Endothelial cell of umbilical vein (primary cell): ENCODE data around the gene RNF183. TPM values are rescaled to one million over a fixed set of nuclear protein-coding genes. Genes with fewer than 3 reads are reported as not detected.

Experiments used
- BruUV-seq: library from RNA; stranded (reverse); fragments of 400-500 nt; replicated peaks from 2 replicates; lab custom pipeline; 2021; lab: Mats Ljungman, UMichigan
- CTCF ChIA-PET: fragments of 300-600, 350-600 bp; sonication (Branson Sonifier 250); formaldehyde crosslinking; loops from one replicate; lab custom pipeline; 2021; ENCODE audit warnings: antibody characterized with exemption, inconsistent platforms; lab: Charles Lee
- POLR2A ChIA-PET: fragments of 300-600, 350-600 bp; sonication (Branson Sonifier 250); formaldehyde crosslinking; loops from one replicate; lab custom pipeline; 2021; ENCODE audit warnings: antibody characterized with exemption, inconsistent platforms; lab: Charles Lee
- DNase-seq: peaks from one replicate; pipeline ENCODE4 v3.0.0-alpha.2; 2011; ENCODE audit warnings: low read depth, low spot score
- FAIRE-seq: peaks from 2 replicates; lab custom pipeline; 2011; peaks lifted over from hg19 to GRCh38; lab: Jason Lieb, UNC
- H2AFZ ChIP-seq: 2 replicates; pipeline ENCODE4 v1.6.0; 2012; ENCODE audit warnings: low read depth, low read length, control low read depth, inconsistent platforms
- H3K27ac ChIP-seq: 2 replicates; pipeline ENCODE4 v1.5.1; 2011; ENCODE audit warnings: low read depth, mild to moderate bottlenecking, control low read depth, low read length, moderate library complexity; ENCODE audit not compliant: insufficient read depth
- H3K27me3 ChIP-seq, 2 experiments: 2 replicates each; pipeline versions ENCODE4 v1.6.0 to v1.6.1; 2011; ENCODE audit warnings: low read length in 2 of 2, mixed read lengths in 1 of 2; ENCODE audit not compliant: control insufficient read depth in 2 of 2, insufficient read depth in 2 of 2
- H3K36me3 ChIP-seq, 2 experiments: 2 replicates in 1 of 2; 3 replicates in 1 of 2; pipeline ENCODE4 v1.5.1; 2011; ENCODE audit warnings: low read length in 2 of 2, mild to moderate bottlenecking in 1 of 2, moderate library complexity in 1 of 2; ENCODE audit not compliant: control insufficient read depth in 2 of 2, insufficient read depth in 2 of 2; ENCODE audit errors: extremely low read depth in 1 of 2
- H3K4me1 ChIP-seq: 3 replicates; pipeline ENCODE4 v1.5.1; 2011; ENCODE audit warnings: mild to moderate bottlenecking, low read length; ENCODE audit not compliant: control insufficient read depth, insufficient read depth; ENCODE audit errors: extremely low read depth
- H3K4me2 ChIP-seq: 2 replicates; pipeline ENCODE4 v1.6.1; 2011; ENCODE audit warnings: low read length, control low read depth, mixed read lengths; ENCODE audit not compliant: insufficient read depth
- H3K4me3 ChIP-seq, 3 experiments: fragments of 200-600 bp in 1 of 3; sonication (generic), shearing (Covaris generic) in 1 of 3; replicated peaks in 1 of 3; 2 replicates each; pipeline ENCODE4 v1.5.1; 2011 to 2016; ENCODE audit warnings: control low read depth in 3 of 3, low read length in 3 of 3, mild to moderate bottlenecking in 2 of 3, inconsistent platforms in 1 of 3, low read depth in 1 of 3, moderate library complexity in 1 of 3; ENCODE audit not compliant: insufficient read depth in 1 of 3
- H3K79me2 ChIP-seq: 2 replicates; pipeline ENCODE4 v1.6.0; 2012; ENCODE audit warnings: low read length, inconsistent platforms; ENCODE audit not compliant: control insufficient read depth, insufficient read depth
- H3K9ac ChIP-seq: replicated peaks from 2 replicates; pipeline ENCODE3; 2011; ENCODE audit warnings: low read length, control low read depth; ENCODE audit not compliant: insufficient read depth; ENCODE audit errors: extremely low read depth
- H3K9me1 ChIP-seq: replicated peaks from 3 replicates; pipeline ENCODE4 v1.6.0; 2011; ENCODE audit warnings: mild to moderate bottlenecking, low read length; ENCODE audit not compliant: control insufficient read depth, insufficient read depth; ENCODE audit errors: extremely low read depth
- H3K9me3 ChIP-seq: replicated peaks from 2 replicates; pipeline ENCODE4 v1.5.1; 2012; ENCODE audit warnings: low read length, inconsistent platforms; ENCODE audit not compliant: control insufficient read depth, insufficient read depth
- H4K20me1 ChIP-seq: replicated peaks from 2 replicates; pipeline ENCODE3; 2011; ENCODE audit warnings: mild to moderate bottlenecking, low read length; ENCODE audit not compliant: control insufficient read depth, insufficient read depth; ENCODE audit errors: extremely low read depth
- EZH2 ChIP-seq: IDR thresholded peaks from 2 replicates; pipeline ENCODE4 v1.6.1; 2012; ENCODE audit warnings: borderline replicate concordance, low read depth, mild to moderate bottlenecking, moderate library complexity, low read length, inconsistent platforms; ENCODE audit not compliant: severe bottlenecking
- FOS ChIP-seq: IDR thresholded peaks from 2 replicates; pipeline ENCODE4 v1.6.1; 2011; ENCODE audit warnings: mild to moderate bottlenecking, low read length, moderate library complexity, borderline replicate concordance; ENCODE audit not compliant: insufficient read depth
- GATA2 ChIP-seq: IDR thresholded peaks from 2 replicates; pipeline ENCODE4 v1.7.0; 2011; ENCODE audit warnings: low read depth, mild to moderate bottlenecking, moderate library complexity, mixed read lengths, low read length; ENCODE audit not compliant: insufficient read length, insufficient read depth
- JUN ChIP-seq: IDR thresholded peaks from 2 replicates; pipeline ENCODE4 v1.6.1; 2011; ENCODE audit warnings: borderline replicate concordance, low read depth; ENCODE audit not compliant: insufficient read length, insufficient read depth
- MYC ChIP-seq: IDR thresholded peaks from one replicate; pipeline ENCODE4 v1.6.1; 2011; ENCODE audit warnings: mild to moderate bottlenecking, low read depth, low read length
- POLR2A ChIP-seq: IDR thresholded peaks from 2 replicates; pipeline ENCODE4 v1.6.1; 2012; ENCODE audit warnings: low read depth, mild to moderate bottlenecking, control low read depth, low read length
- POLR2AphosphoS5 ChIP-seq: IDR thresholded peaks from 2 replicates; pipeline ENCODE4 v1.6.1; 2012; ENCODE audit warnings: low read depth, mild to moderate bottlenecking, control low read depth, low read length, moderate library complexity; ENCODE audit not compliant: insufficient read depth
- dilution Hi-C: fragments of 300-500 bp; cut with MboI; formaldehyde crosslinking; loops from one replicate; pipeline ENCODE4 v1.15.0; 2019; ENCODE audit warnings: low sequenced_read_pairs; ENCODE audit not compliant: extremely low pct_ligation_motif_present
- intact Hi-C: fragments of 100-400 bp; cut with micrococcal nuclease; formaldehyde crosslinking; loops from one replicate; pipeline ENCODE4 v1.10.0; 2022
- polyA plus RNA-seq, 4 experiments: library from polyadenylated mRNA; depleted of rRNA in 3 of 4; stranded (reverse) in 3 of 4; unstranded in 1 of 4; fragments of >200 nt; gene quantifications; 2 replicates each; pipeline versions ENCODE4 v1.2.1 to v1.2.3, GENCODE V29; 2011 to 2012; ENCODE audit warnings: missing spikeins in 1 of 4
- total RNA-seq: library from RNA; stranded (reverse); gene quantifications from 2 replicates; pipeline ENCODE4 v1.2.3, GENCODE V29; 2021
- TF ChIP-seq, protein P1 (sequence below), 2 donors: IDR thresholded peaks; 1 replicate in 1 of 2; 2 replicates in 1 of 2; pipeline ENCODE4 v1.5.1; 2011; ENCODE audit warnings: low read length in 2 of 2, mild to moderate bottlenecking in 2 of 2, moderate library complexity in 2 of 2, control low read depth in 1 of 2, inconsistent platforms in 1 of 2, low read depth in 1 of 2; ENCODE audit not compliant: insufficient read depth in 1 of 2; ENCODE audit errors: extremely low read depth in 1 of 2
- TF ChIP-seq, protein P2 (sequence below): IDR thresholded peaks from 2 replicates; pipeline ENCODE4 v1.6.1; 2011; ENCODE audit not compliant: insufficient read depth, insufficient read length

RNF183 gene
- total and polyA plus RNA-seq, 2 donors (not counting 3 experiments of a cell fraction or from before 2014, with no cell fraction given): not detected

DNA sequence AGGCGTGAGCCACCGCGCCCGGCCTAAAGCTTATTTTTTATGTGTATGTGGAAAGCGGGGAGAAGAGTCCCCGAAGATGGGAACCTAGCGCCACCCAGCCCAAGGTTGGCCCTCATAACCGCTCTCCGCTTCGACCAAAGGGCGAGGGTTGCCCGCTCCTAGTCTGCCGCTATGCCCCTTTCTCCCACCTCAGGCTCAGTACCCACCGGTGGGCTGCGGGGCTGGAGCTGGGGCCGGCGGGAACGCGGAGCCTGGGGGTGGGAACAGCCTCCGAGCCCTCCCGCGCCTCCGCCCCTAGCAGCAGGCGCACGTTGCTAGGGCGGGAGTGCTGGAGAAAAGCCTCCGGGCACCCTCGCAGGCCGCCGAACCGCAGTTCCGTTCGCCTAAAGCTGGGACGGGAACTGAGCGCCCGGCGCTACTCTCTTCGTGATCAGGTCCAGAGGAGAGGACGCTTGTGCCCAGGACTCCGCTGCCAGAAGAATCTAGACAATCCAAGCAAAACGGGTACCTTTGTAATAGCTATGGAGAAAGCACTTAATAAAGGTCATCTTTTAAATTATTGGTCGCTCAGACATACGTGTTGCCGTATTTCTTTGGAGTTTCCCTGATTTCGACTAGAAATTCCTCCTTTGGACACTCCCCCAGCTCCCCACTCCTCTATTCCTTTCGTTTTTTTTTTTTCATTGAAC lies 37.0 kb upstream of the RNF183 start, which contains the start of gene WDR31:
TSS of gene WDR31 (minus strand) at position 265 of the 689 bp plus-strand sequence. CDS start 8,253 bp downstream, outside the sequence.
- Histone ChIP-seq H3K9ac (peak within 1 kb of the TSS; percentile 75), H3K27me3 (peaks cover 0 to 5% of the 10 kb centered on the region in 2 experiments), H3K27ac (peak within 1 kb of the TSS; percentile 20), H3K9me1 (no peaks in the 10 kb centered on the region), H3K4me3 (peak within 1 kb of the TSS; percentile 86 to 90 (median 86)), H3K4me1 (peaks cover 8% of the 10 kb centered on the region), H3K79me2 (no peaks in the 10 kb centered on the region), H3K9me3 (no peaks in the 10 kb centered on the region), H4K20me1 (no peaks in the 10 kb centered on the region), H3K36me3 (no peaks in the 10 kb centered on the region), H2AFZ (peak within 1 kb of the TSS; percentile 99), H3K4me2 (peak within 1 kb of the TSS; percentile 99)
- intact Hi-C loops: loop anchor here (1.0 to 2.0 kb wide), 3 partner anchors 61 to 70 kb away; partner anchors contain the start of genes ALAD, C9orf43, CDC26 and POLE3
- peak; percentile 93 for DNase-seq
- dilution Hi-C loops: no loop called here
- TF ChIP-seq POLR2AphosphoS5 (peak; percentile 66), EZH2 (no peak), POLR2A (peak; percentile 58), MYC (peak; percentile 61), GATA2 (no peak), FOS (no peak), JUN (no peak)
- TF ChIP-seq, protein P1, sequence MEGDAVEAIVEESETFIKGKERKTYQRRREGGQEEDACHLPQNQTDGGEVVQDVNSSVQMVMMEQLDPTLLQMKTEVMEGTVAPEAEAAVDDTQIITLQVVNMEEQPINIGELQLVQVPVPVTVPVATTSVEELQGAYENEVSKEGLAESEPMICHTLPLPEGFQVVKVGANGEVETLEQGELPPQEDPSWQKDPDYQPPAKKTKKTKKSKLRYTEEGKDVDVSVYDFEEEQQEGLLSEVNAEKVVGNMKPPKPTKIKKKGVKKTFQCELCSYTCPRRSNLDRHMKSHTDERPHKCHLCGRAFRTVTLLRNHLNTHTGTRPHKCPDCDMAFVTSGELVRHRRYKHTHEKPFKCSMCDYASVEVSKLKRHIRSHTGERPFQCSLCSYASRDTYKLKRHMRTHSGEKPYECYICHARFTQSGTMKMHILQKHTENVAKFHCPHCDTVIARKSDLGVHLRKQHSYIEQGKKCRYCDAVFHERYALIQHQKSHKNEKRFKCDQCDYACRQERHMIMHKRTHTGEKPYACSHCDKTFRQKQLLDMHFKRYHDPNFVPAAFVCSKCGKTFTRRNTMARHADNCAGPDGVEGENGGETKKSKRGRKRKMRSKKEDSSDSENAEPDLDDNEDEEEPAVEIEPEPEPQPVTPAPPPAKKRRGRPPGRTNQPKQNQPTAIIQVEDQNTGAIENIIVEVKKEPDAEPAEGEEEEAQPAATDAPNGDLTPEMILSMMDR (IDR thresholded peaks at IDR 0.05; ENCODE audit: extremely low read depth in 1 of 2, insufficient read depth in 1 of 2, low read depth in 1 of 2, low read length in 2 of 2): no peak
- TF ChIP-seq, protein P2, sequence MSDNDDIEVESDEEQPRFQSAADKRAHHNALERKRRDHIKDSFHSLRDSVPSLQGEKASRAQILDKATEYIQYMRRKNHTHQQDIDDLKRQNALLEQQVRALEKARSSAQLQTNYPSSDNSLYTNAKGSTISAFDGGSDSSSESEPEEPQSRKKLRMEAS: no peak
- ChIA-PET POLR2A (interaction anchor here (0.6 to 1.6 kb wide), 4 partner anchors 8 to 71 kb away, joined by 3 to 9 read pairs (median 4); partner anchors contain the start of genes C9orf43, CDC26, POLE3 and PRPF4), CTCF (interaction anchor here (0.7 to 2.3 kb wide), 12 partner anchors 11 to 318 kb away, joined by 3 to 15 read pairs (median 5); partner anchors contain the start of genes ALAD, CDC26, FKBP15 and PRPF4)
- peak; percentile 94 for FAIRE-seq
- BruUV-seq: TSS peak; percentile 19
